OCI-LY3 (cell line): Measurements from ENCODE around the gene USP17L28.
A peak's percentile ranks its signal among the peaks of the same experiment; 100 is the strongest.
"Not testable (repeated sequence)": the region's sequence is repeated elsewhere in the genome, so short reads cannot be mapped to it uniquely, and the experiment has no call there.

Experiments used
- H2AFZ ChIP-seq: fragments of 200-600, 300-600 bp; shearing (Covaris generic); 2 replicates; pipeline ENCODE4 v1.6.0; 2014; ENCODE audit warnings: antibody characterized with exemption, low read depth, low read length
- H3K27ac ChIP-seq: fragments of 200-600, 300-600 bp; sonication (generic); 2 replicates; pipeline ENCODE4 v1.5.1; 2014; ENCODE audit warnings: mild to moderate bottlenecking, low read length, moderate library complexity, mixed read lengths
- H3K27me3 ChIP-seq: fragments of 200-600, 300-600 bp; sonication (generic); 2 replicates; pipeline ENCODE4 v1.6.1; 2014; ENCODE audit warnings: low read depth, low read length, mixed read lengths
- H3K36me3 ChIP-seq: fragments of 200-600, 300-600 bp; sonication (generic); replicated peaks from 2 replicates; pipeline ENCODE3; 2014; ENCODE audit warnings: low read depth, low read length, mixed read lengths
- H3K4me1 ChIP-seq: fragments of 300-600, 200-600 bp; sonication (generic); 2 replicates; pipeline ENCODE4 v1.6.1; 2014; ENCODE audit warnings: low read length, mixed read lengths
- H3K4me2 ChIP-seq: fragments of 200-600, 300-600 bp; sonication (generic); 2 replicates; pipeline ENCODE4 v1.6.1; 2014; ENCODE audit warnings: low read length, mixed read lengths
- H3K4me3 ChIP-seq: fragments of 300-600, 200-600 bp; sonication (generic); 2 replicates; pipeline ENCODE4 v1.5.1; 2014; ENCODE audit warnings: antibody characterized with exemption, mild to moderate bottlenecking, low read length, moderate library complexity
- H3K79me2 ChIP-seq: fragments of 300-600, 200-600 bp; shearing (Covaris generic); 2 replicates; pipeline ENCODE4 v1.6.1; 2014; ENCODE audit warnings: mild to moderate bottlenecking, low read length, mixed read lengths
- H3K9ac ChIP-seq: fragments of 300-600, 200-600 bp; shearing (Covaris generic); 2 replicates; pipeline ENCODE4 v1.6.0; 2014; ENCODE audit warnings: mild to moderate bottlenecking, low read length, moderate library complexity
- H3K9me3 ChIP-seq: fragments of 200-600, 300-600 bp; shearing (Covaris generic); 2 replicates; pipeline ENCODE4 v1.6.1; 2014; ENCODE audit warnings: low read length, mixed read lengths; ENCODE audit not compliant: insufficient read depth
- H4K20me1 ChIP-seq: fragments of 200-600, 300-600 bp; sonication (generic); 2 replicates; pipeline ENCODE4 v1.6.1; 2016; ENCODE audit warnings: low read length, mixed read lengths; ENCODE audit not compliant: insufficient read depth
- CTCF ChIP-seq: fragments of 200-600, 300-600 bp; sonication (generic); IDR thresholded peaks from 2 replicates; pipeline ENCODE4 v1.5.1; 2014; ENCODE audit warnings: antibody characterized with exemption, low read length, low read depth
- EZH2phosphoT487 ChIP-seq: fragments of 200-600 bp; shearing (Covaris generic); IDR thresholded peaks from 2 replicates; pipeline ENCODE4 v1.6.1; 2018; ENCODE audit warnings: antibody characterized with exemption, mixed run types, low read depth

USP17L28 gene

GRCh38 chr4:9379881-9380280 lies 31.2 kb downstream of the USP17L28 start:
- not testable (repeated sequence) for H3K9ac ChIP-seq, H4K20me1 ChIP-seq, H3K36me3 ChIP-seq, H3K27me3 ChIP-seq, H3K4me1 ChIP-seq, H3K27ac ChIP-seq, H3K4me3 ChIP-seq, H3K79me2 ChIP-seq, H3K4me2 ChIP-seq, H2AFZ ChIP-seq, H3K9me3 ChIP-seq

GRCh38 chr4:9381012-9381534 lies 32.4 kb downstream of the USP17L28 start:
- peak; percentile 11; the same call in 1 of the 2 replicates for TF ChIP-seq CTCF
- not testable (repeated sequence) for H4K20me1 ChIP-seq, H3K27me3 ChIP-seq, H3K36me3 ChIP-seq, H3K4me3 ChIP-seq, H3K9me3 ChIP-seq, H2AFZ ChIP-seq, H3K27ac ChIP-seq, H3K4me1 ChIP-seq, H3K79me2 ChIP-seq, H3K4me2 ChIP-seq, H3K9ac ChIP-seq

GRCh38 chr4:9384126-9384525 lies 35.4 kb downstream of the USP17L28 start:
- H4K20me1 ChIP-seq = no peaks in the 10 kb centered on the region
- no peaks in the 10 kb centered on the region for H3K4me1 ChIP-seq
- no peak overlapping the region for H3K9ac ChIP-seq
- no peak overlapping the region for H3K27ac ChIP-seq
- H2AFZ ChIP-seq = no peak overlapping the region
- no peaks in the 10 kb centered on the region for H3K36me3 ChIP-seq
- no peaks in the 10 kb centered on the region for H3K79me2 ChIP-seq
- no peaks in the 10 kb centered on the region for H3K9me3 ChIP-seq
- H3K4me3 ChIP-seq = no peak overlapping the region
- TF ChIP-seq CTCF (no peak), EZH2phosphoT487 (no peak)
- H3K4me2 ChIP-seq = no peak overlapping the region
- no peaks in the 10 kb centered on the region for H3K27me3 ChIP-seq

GRCh38 chr4:9389001-9389400 lies 40.3 kb downstream of the USP17L28 start:
- not testable (repeated sequence) for H3K79me2 ChIP-seq, H4K20me1 ChIP-seq, H3K36me3 ChIP-seq, H3K9ac ChIP-seq, H3K27ac ChIP-seq, H3K9me3 ChIP-seq, H3K4me3 ChIP-seq, H3K4me2 ChIP-seq, H3K4me1 ChIP-seq, H3K27me3 ChIP-seq, H2AFZ ChIP-seq
